Heart left ventricle (tissue), 13 donors: ENCODE measurements around the gene LAMA3.

Experiments used
- POLR2A ChIP-seq, 2 donors: fragments of 450-650 bp; IDR thresholded peaks; one replicate each; pipeline ENCODE4 v1.6.1; 2017; ENCODE audit warnings: antibody characterized with exemption in 2 of 2, mild to moderate bottlenecking in 2 of 2, moderate library complexity in 2 of 2
- TF ChIP-seq, protein P1 (sequence below), 12 donors: fragments of 200-600 bp; sonication (generic) in 4 of 12; IDR thresholded peaks; one replicate each; pipeline versions ENCODE4 v1.5.0 to v1.8.0; 2018 to 2022; ENCODE audit warnings: antibody characterized with exemption in 12 of 12, mild to moderate bottlenecking in 5 of 12
- donor health status: ischemic (EF 13 %, LVEDD 7.1; RV severe dilation, severe dysfunction).
- donor health status: DM: no; HTN: yes; CAD: no.
- donor health status: DM: no; HTN: no; CAD: no.
- donor health status: ischemic (EF 25% LVEDD 6.9; RV normal size, moderate dysfunction).
- donor health status: ischemic (EF 25% LVEDD 5.7; RV mildly dilated, moderate dysfunction).
- donor health status: ischemic (EF 35%, LVEDD 5.7; RV mildly dilated, moderate dysfunction).
- donor health status: nonischemic (EF 11% LVEDD 7.7; RV severe dilation, severe dysfunction).
- donor health status: DM: yes; HTN: yes; CAD: no.
- donor health status: PGD.
- donor health status: ischemic (EF 29% LVEDD 5.4; RV normal size, mild dysfunction).
- donor health status: nonischemic (EF 23%, LVEDD 6.1; RV moderate dilation, normal function).

GRCh38 chr18:23921716-23922285, 232.5 kb downstream of the LAMA3 start:
- TF ChIP-seq, protein P1, sequence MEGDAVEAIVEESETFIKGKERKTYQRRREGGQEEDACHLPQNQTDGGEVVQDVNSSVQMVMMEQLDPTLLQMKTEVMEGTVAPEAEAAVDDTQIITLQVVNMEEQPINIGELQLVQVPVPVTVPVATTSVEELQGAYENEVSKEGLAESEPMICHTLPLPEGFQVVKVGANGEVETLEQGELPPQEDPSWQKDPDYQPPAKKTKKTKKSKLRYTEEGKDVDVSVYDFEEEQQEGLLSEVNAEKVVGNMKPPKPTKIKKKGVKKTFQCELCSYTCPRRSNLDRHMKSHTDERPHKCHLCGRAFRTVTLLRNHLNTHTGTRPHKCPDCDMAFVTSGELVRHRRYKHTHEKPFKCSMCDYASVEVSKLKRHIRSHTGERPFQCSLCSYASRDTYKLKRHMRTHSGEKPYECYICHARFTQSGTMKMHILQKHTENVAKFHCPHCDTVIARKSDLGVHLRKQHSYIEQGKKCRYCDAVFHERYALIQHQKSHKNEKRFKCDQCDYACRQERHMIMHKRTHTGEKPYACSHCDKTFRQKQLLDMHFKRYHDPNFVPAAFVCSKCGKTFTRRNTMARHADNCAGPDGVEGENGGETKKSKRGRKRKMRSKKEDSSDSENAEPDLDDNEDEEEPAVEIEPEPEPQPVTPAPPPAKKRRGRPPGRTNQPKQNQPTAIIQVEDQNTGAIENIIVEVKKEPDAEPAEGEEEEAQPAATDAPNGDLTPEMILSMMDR (IDR thresholded peaks at IDR 0.05), result no peak
- no peak for TF ChIP-seq POLR2A (IDR thresholded peaks at IDR 0.05)
